D721Med (cell line): ENCODE data around the gene KCNIP4.

Experiments used
- DNase-seq: peaks from one replicate; pipeline ENCODE4 v3.0.0; 2011; ENCODE audit warnings: low spot score; ENCODE audit not compliant: insufficient read length
- FAIRE-seq: peaks from 2 replicates; lab custom pipeline; 2011; peaks lifted over from hg19 to GRCh38; lab: Jason Lieb, UNC
- CTCF ChIP-seq: IDR thresholded peaks from 2 replicates; pipeline ENCODE4 v1.5.1; 2012; ENCODE audit warnings: mild to moderate bottlenecking, control low read depth; ENCODE audit not compliant: insufficient read depth; ENCODE audit errors: missing control alignments

Gene KCNIP4

GRCh38 chr4:20960291-20960690, 988.3 kb downstream of the KCNIP4 start:
- no peak for DNase-seq
- TF ChIP-seq CTCF: no peak
- no peak for FAIRE-seq

- no peak for FAIRE-seq
- DNase-seq: no peak
- TF ChIP-seq CTCF: no peak
These were observed 994.0 kb downstream of the KCNIP4 start for GRCh38 chr4:20954541-20954940.

- FAIRE-seq: no peak
- TF ChIP-seq CTCF: no peak
- DNase-seq: no peak
These were observed 1003.6 kb downstream of the KCNIP4 start for GRCh38 chr4:20944961-20945360.

- FAIRE-seq (no peak), DNase-seq (no peak)
- TF ChIP-seq CTCF: no peak
These were observed 1004.1 kb downstream of the KCNIP4 start for GRCh38 chr4:20944451-20944850.

- FAIRE-seq: no peak
- no peak for DNase-seq
- no peak for TF ChIP-seq CTCF
These were observed 1010.4 kb downstream of the KCNIP4 start for GRCh38 chr4:20938204-20938603.

GRCh38 chr4:20926529-20926928, 1022.0 kb downstream of the KCNIP4 start:
- DNase-seq: no peak
- no peak for TF ChIP-seq CTCF
- no peak for FAIRE-seq

- TF ChIP-seq CTCF: no peak
- FAIRE-seq: no peak
- no peak for DNase-seq
These were observed 1023.4 kb downstream of the KCNIP4 start for GRCh38 chr4:20925176-20925575.
